T-helper 1 cell (primary cell): Measurements from ENCODE around the gene TENM3.

ENCODE experiments used
- DNase-seq, 5 donors: peaks; one replicate each; pipeline ENCODE4 v3.0.0-alpha.2; 2012 to 2020

Gene TENM3

GRCh38 chr4:182827954-182828353 lies 584.8 kb downstream of the TENM3 start:
- no peak for DNase-seq

GRCh38 chr4:182828360-182829025 lies 585.3 kb downstream of the TENM3 start:
- DNase-seq: no peak

GRCh38 chr4:182829196-182829595 lies 586.0 kb downstream of the TENM3 start:
- no peak for DNase-seq

DNA sequence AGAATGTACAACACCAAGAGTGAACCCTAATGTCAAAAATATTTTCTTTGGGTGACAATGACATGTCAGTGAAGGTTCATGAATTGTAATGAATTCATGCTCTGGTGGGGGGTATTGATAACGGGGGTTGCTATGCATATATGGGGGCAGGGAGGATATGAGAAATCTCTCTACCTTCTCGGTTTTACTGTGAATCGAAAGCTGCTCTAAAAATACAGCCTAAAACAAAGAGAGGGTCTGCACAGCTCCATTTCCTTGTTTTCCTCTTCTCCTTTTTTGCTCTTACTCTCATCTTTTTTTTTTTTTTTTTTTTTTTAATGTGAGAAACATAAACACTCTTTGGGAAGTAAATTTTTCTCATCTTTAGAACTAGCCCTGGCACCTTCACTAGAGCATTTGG lies 588.2 kb downstream of the TENM3 start:
- no peak for DNase-seq

DNA sequence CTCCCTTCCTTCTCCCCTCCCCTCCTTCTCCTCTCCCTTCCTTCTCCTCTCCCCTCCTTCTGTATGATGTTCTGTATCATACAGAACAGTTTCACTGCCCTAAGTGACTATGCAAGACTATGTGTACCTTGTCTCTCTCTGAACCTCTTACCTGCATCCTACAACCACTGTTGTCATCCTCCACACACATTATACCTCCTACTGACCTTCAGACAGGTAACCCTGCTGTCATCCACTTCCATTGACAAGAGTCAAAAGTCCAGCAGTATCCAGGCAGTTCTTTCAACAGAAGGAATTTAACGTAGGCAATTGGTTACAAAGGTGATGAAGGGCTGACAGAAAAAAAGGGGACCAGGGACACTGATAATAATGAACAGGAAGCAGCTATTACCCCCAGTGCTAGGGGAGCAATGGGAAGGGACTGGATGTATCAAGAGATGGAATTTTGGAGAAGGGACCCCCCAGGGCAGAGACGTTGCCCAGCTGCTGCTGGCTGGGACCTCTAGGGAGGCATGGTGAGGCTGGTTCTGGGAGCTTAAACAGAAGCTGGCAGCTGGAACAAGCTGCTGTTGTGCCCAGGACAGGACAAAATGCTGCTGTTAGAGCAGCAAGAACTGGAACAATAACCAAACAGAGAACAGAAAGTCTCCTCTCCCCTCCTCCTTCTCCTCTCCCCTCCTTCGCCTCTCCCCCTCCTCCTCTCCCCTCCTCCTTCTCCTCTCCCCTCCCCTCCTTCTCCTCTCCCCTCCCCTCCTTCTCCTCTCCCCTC lies 589.3 kb downstream of the TENM3 start:
- no peak for DNase-seq

GRCh38 chr4:182835006-182835740 lies 592.0 kb downstream of the TENM3 start:
- no peak for DNase-seq

GRCh38 chr4:182837831-182838230 lies 594.6 kb downstream of the TENM3 start:
- no peak for DNase-seq

DNA sequence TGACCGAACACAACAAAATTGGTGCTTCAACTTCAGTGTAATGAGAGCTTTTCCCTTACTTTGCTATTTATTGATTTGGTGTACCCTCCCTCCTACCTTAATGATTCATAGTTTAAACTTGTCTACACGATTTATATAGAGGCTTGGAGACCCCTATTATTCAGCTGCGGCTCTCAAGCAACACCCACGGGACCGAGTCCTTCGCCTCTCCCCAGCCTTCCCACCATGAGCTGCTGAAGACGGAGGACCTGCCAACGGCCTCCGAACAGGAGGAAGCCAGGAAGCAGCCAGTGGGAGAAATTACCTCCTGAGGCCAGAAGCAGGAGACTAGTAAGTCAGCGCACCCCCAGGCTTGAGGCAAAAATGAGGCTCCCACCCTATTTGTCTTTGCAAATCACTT lies 595.3 kb downstream of the TENM3 start:
- DNase-seq: no peak

- no peak for DNase-seq
Observed at GRCh38 chr4:182839256-182839655, 596.1 kb downstream of the TENM3 start.

DNA sequence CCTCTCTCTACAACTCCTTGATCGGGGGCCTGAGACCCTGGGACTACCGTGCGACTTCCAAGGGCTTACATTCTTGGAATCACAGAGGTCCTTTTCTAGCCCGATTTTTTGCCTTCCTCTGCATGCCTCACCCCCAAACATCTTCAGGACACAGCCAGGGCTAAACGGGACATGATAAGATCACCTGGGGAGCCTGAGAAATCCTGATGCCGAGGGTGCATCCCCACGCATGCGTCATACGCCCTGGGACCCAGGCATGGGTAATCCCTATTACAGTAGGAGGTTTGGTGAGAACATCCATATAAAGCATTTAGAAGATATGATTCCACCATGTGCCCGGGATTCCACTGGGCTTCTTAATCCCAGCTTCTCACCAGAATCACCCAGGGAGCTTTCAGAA lies 596.9 kb downstream of the TENM3 start:
- no peak for DNase-seq

- DNase-seq: no peak
Observed at GRCh38 chr4:182842104-182842600, 599.0 kb downstream of the TENM3 start.

DNA sequence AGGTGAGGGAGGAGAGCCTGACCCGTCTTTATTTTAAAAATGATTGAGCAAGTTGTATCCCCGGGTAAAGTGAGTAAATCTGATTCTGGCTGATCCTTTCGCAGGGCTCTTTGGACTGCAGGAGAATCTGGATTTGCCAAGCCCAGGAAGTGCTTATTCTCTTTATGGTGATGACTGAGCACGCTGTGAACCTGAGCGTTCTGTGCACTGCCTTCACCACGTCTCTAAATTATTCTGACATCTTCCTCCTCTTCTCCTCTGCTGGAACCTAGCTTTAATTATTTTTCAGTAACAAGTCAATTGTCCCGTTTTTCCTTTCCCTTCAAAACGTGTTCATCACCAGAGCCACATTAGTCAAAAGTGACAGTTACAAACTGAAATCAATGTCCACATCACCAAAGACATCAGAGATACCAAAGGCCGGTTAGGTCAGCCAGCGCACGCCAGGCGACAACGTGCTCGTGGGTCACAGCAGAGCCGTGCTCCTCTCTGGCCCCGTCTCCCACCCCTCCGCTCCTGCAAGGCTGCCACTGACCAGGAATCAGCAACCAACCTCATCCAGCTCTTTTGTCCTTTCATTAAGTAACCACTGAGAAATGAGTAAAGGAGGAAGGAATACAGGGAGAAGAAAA lies 599.7 kb downstream of the TENM3 start:
- no peak for DNase-seq

- DNase-seq: no peak
Observed at GRCh38 chr4:182843808-182844325, 600.7 kb downstream of the TENM3 start.

- no peak for DNase-seq
Observed at GRCh38 chr4:182845618-182846017, 602.4 kb downstream of the TENM3 start.

DNA sequence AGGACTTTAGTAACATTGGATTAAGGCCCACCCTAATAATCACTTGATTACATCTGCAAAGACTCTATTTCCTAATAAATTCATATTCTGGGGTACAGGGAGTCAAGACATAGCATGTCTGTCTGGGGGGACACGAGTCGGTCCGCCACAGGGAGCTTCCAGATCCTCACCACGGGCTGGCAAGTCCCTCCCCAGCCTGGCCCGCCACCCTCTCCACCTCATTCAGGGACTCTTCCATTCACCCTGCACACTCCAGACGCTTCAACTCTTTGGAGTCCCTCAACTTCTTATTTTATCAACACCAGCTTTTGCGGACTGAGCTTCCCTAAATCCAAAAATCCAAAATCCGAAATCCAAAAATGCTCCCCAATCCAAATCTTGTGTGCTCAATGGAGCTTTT lies 602.8 kb downstream of the TENM3 start:
- no peak for DNase-seq

DNA sequence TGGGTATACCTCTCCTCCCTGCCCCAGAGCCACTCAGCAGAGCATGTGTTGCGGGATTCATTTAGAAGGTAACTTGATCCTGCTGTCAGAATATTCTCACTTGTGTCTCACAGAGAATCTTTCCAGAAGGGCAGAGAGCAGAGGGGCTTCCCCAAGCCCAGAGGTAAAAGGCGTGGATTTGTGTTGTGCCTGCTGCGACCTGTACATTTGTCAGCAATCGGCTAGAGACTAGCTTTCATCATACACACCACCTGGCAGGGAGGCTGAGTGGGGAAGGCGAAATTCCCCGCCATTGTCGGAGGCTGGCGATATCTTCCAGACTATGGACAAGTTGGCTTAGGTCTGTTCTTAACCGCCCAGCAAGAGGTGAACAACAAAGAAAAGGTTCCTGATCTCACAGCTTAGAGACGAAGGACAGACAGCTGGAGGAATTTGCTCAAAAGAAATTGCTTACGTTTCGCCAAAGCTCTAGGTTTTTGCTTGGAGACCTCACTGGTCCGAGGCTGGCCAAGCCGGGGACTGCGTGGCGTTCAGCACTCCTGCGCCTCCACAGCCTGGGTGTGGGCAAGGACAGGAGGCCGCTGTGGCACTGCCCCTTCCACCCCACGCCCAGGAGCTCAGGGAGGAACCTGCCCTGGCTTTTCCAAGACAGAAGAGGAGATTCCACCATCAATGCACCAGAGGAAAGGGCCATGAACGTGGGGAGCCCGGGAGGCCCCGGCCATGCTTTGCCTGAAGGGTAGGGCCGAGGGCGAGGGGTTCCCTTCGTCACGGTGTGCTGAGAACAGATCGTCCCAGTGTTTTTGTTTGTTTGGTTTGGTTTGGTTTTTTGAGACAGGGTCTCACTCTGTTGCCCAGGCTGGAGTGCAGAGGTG lies 604.6 kb downstream of the TENM3 start:
- DNase-seq: no peak

GRCh38 chr4:182848685-182849084 lies 605.5 kb downstream of the TENM3 start:
- no peak for DNase-seq
